ENCODE data around the gene SPINK7.

SPINK7 gene

DNA sequence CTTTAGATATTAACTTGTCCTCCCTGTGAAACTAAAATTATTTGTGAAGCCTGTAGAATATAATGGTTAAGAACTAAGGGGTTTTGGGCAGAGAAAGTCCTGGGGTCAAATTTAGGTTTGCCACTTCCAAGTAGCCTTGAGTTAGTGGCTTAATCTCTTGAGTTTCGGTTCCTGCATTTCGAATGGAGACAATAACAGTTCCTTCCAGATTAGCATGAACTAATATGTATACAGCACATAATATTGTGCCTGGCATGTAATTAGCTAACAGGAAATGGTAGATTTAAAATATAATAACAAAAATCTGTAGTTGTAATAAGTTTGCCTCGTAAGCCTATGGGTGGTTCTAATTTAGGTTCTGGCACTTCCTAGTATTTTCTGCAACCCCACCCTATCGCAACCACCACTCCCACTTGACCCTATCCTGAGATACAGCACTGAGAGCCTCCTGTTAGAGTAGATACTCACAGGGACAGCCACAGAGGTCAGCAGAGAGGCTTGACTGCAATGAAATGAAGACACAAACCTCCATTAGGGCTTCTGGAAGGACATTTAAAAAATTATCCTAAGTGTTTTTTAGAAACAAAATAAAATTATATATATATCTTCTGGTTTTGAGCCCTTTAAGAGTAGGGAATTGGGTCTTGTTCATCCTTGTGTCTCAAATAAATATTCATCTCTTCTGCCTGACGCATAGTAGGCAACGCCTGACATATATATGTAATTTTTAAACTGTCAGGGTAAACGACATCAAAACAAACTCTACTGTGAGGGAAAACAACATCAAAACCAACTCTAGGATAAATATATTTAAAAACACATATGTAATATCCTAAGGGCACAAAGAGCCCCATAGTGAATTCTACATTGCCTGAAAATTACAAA lies 31.6 kb downstream of the SPINK7 start:
- DNase-seq = no peak

DNA sequence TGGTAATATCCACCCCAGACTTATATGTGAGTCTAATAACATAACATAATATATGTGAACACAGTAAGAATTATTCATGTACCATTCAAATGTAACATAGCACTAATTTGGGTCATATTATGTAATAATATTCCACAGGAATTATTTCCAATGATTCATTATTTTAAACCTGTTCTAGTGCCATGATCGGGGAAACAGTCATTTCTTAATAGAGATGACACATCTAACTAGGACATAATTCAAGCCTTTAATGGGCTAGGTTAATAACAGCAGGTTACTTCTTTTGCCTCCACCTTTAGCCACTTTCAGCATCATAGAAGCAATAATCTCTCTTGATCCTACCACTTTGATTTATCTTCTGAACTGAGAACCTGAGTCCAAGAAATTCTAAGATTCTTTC lies 35.5 kb downstream of the SPINK7 start:
- no peak for DNase-seq

DNA sequence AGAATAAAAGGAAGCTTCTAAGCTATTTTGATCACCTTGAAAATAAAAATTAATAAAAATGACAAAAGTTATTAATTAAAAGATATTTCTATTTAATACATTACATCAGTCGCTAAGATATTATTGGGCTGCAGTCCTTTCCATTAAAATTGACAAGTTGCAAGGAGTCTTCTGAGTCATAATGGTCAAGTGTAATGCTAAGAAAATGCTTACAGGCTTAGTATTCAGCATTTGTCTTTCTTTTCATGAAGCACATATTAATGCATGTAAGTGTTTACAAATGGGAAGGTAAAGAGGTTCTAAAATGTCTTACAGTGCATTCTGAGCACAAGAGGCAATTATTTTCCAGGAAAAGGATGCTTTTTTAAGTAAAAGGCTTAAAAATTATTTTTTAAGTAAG lies 40.5 kb downstream of the SPINK7 start:
- DNase-seq = no peak

DNA sequence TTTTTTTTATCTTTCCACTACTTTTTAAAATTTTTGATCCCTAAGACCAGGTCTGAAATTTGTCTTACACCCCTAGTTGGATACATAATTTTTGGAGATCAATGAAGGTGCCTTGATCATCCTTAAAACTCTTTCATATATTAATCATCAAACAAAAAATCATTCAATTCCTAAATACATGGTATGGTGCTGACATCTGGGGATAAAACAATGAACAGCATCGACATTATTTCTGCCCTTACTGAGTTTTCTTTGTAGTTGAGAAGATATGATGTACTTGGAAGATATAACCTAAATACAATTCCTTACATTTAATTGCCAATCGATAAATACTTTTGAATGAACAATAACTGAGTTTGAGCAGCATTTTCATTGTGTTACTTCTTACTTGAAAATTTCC lies 41.4 kb downstream of the SPINK7 start:
- DNase-seq = no peak

DNA sequence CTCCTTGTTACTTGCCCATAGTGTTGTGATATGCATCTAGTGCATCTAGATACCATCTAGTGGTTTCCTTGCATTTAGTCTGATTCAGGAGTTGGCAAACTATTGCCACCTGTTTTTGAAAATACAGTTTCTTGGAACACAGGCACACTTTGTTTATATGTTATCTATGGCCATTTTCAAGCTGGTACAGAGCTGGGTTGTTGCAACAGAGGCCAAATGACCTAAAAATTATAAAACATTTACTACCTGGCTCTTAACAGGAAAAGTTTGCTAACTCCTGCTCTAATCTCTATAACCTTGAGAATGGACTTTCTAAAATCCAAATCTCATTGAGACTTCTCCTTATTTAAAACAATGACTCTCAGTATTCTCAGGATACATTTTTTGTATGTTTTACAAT lies 52.1 kb downstream of the SPINK7 start:
- DNase-seq = no peak

Measured in fibroblast of skin of scalp (primary cell).